Mesenteric fat pad (tissue), 1 donor: ENCODE results near the gene C19orf73. TPM values are rescaled to one million over a fixed set of nuclear protein-coding genes. Genes with fewer than 3 reads are reported as not detected.
"Not testable (repeated sequence)": the region's sequence is repeated elsewhere in the genome, so short reads cannot be mapped to it uniquely, and the experiment has no call there.

Experiments used
- DNase-seq: peaks from one replicate; pipeline ENCODE4 v3.0.0-alpha.2; 2020; ENCODE audit warnings: low spot score
- total RNA-seq: library from RNA; stranded (reverse); fragmentation: NEBNext Ultra II Directional; extraction: Animal tissue kit (Norgen Biotek cat#: 25700); gene quantifications from one replicate; pipeline ENCODE4 v1.2.1, GENCODE V29; 2021
- donor health status: DM: yes; HTN: yes; CAD: no.

The C19orf73 gene
- total RNA-seq, 1 donor from 2014 or later = not detected

DNA sequence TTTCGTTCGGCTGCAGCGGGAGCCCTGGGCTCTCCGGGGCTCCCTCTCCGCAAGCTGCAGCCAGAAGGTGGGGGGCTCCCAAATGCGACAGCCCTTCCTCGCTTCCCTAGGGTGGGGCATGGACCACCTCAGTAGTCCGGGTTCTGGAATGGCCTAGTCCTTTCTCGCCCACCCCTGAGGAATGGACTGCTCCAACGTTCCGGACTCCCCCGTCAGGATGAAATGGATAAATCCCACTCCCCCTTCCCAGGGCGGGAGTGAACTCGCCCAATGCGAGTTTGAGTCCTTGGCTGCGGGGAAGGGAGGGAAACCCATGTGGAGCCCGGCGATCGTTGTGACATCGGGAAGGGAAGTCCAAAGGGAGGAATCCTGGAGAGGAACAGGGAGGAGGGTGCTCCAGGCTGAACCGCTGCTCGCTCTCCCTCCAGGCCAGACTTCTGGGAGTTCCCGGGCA is 30.7 kb upstream of the C19orf73 start:
- DNase-seq = no peak

DNA sequence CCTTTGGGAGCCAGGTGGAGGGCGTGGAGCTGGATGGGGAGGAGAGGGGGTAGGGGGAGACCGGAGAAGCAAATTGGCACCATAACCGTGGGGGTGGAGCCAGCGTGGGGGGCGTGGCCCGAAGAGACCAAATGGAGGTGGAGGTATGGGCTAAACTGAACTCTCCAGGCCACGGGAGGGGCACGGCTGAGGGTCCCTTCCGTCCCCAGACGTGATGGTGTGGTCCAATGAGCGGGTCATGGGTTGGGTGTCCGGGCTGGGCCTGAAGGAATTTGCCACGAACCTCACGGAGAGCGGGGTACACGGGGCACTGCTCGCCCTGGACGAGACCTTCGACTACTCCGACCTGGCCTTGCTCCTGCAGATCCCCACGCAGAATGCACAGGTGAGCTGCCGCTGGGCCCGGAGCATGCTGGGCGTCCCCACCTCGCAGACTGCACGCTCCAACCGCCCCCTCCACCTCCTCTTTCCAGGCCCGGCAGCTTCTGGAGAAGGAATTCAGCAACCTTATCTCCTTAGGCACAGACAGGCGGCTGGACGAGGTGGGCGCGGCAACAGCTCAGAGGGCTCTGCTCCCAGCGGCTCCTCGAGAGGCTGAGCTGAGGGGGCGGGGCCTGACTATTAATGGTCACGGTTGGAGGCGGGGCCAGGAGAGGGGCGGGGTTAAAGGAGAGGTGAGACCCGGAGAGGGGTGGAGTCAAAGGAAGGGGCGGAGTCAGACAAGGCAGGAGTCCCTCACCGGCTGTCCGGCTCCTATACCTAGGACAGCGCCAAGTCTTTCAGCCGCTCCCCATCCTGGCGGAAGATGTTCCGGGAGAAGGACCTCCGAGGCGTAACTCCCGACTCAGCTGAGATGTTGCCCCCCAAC is 30.1 kb upstream of the C19orf73 start:
- DNase-seq = peak; percentile 97

DNA sequence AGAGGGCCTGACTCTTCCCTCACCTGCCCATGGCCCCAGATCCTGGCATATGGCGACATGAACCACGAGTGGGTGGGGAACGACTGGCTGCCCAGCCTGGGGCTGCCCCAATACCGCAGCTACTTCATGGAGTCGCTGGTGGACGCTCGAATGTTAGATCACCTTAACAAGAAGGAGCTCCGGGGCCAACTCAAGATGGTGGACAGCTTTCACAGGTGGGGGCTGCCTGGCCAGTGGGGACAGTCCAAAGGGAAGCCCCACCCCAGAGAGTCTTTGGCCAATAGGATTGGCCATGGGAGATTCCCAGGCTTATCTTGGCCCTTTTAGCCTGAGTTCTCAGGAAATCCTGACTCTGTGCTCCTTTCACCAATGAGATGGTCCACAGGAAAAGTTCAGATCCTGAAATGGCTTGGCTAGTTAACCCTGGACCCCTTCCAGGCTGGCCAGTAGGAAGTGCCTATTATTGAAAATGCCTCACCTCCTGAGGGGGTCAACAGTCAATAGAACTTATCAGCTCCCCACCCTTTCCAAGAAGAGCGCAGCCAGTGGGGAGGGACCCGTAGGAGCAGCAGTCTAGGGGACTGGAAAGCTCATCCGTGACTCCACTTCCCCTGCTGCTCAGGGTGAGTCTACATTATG is 29.2 kb upstream of the C19orf73 start:
- no peak for DNase-seq

DNA sequence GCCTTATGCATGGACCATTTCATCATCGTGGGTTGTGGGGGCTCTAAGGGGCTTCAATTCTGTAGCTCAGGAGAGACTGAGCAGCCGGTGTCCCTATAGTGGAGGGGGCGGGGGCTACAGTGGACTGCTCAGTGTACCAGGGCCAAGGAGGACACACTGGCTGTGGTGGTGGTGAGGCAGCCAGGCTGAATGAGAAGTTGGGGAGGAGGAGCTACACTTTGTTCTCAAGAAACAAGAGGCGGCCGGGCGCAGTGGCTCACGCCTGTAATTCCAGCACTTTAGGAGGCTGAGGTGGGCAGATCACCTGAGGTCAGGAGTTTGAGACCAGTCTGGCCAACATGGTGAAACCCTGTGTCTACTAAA is 27.4 kb upstream of the C19orf73 start:
- not testable (repeated sequence) for DNase-seq

DNA sequence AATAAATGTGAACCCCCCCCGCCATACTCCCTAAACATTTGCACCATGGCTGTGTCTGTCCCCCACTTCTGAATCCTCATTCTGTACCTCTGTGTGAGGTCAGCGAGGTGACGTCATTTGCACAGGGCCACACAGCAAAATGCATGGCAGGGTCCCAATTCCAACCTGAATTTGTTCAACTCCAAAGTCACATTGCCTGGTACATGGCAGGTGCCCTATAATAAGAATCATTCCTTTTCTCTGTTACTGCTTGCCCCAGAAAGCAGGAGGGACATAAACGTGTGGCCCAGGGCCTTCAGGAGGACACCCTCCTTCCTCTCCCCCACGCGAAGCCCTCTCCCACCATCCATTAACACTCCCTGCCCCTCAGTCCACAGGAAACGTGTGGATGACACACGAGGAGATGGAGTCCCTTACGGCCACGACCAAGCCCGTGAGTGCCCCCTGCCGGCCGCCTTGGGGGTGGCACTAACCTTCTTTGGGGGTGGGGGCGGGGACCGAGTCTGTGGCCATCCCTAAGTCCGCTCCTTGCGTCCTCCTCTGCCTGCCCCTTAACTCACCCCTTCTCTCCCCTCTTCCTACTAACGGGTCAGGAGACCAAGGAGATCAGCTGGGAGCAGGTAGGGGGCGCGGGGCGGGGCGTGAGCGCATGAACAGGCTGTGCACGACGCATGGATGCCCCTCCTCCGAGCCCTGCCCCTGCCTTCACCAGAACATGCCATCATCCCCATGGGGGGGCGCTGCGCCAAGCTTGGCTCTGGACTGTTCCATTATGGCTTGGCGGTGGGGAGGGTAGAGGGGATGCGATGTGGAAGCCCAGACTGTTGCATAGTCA is 26.8 kb upstream of the C19orf73 start:
- DNase-seq = no peak

DNA sequence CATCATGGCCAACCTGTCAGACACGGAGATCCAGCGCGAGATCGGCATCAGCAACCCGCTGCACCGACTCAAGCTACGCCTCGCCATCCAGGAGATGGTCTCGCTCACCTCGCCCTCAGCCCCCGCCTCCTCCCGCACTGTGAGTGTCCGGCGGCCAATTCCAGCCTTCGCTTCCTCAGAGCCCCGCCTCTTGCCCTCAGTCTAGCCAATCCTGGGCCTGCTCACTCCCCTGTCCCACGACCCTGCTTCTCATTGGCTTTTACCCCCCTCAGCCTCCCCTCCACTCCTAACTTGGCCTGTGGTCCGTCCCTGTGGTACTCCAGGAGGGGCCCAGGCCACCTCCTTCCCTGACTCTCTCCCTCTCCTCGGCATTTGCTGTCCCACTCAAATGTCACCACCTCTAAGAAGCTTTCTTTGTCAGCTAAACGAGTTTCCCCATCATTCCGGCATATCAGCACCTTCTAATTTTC is 24.0 kb upstream of the C19orf73 start:
- no peak for DNase-seq

DNA sequence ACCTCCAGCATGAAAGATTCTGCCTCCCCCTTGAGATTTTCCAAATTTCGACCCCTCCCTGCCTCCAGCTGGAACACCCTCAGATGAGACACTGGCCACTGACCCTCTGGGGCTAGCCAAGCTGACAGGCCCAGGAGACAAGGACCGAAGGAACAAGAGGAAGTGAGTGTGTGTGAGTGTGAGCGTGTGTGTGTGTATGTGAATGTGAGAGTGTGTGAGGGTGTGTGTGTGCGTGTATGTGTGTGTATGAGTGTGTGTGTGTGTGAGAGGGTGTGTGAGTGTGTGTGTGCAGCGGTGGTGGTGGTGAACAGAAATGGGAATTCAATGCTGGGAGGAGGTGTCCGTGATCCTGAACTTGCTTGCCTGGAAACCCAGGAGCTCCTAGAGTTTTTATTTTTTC is 22.4 kb upstream of the C19orf73 start:
- no peak for DNase-seq

DNA sequence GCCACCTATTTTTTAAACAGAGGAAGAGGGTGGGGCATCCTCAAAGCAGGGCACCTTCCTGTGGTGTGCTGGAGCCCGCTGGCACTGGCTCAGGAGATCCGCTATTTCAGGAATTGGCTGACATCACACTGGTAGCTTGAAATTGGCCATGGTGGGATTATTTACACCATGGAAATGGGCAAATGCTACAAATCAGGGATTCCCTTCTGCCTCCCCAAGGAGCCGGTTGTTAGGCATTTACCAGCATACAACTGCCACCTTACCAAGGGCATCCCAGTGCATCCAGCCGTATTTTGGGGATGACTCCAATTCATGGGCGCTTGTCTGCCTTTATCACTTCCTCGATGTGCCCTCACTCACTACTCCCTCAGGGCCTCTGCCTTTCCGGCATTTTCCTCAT is 22.0 kb upstream of the C19orf73 start:
- DNase-seq = no peak

DNA sequence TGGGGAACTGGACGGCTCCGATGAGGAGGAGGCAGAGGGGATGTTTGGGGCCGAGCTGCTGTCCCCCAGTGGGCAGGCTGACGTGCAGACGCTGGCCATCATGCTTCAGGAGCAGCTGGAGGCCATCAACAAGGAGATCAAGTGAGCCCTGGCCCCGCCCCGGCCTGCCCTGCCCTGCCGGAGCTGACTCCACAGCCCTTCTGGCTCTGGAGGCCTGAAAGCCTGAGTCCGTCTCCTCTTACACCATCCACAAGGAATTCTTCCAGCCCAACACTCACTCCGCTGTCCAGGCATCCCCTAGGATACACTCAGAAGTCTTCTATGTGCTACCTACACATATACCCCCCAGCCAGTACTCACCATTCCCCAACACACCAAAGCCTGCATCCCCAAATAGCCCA is 17.8 kb upstream of the C19orf73 start:
- no peak for DNase-seq

DNA sequence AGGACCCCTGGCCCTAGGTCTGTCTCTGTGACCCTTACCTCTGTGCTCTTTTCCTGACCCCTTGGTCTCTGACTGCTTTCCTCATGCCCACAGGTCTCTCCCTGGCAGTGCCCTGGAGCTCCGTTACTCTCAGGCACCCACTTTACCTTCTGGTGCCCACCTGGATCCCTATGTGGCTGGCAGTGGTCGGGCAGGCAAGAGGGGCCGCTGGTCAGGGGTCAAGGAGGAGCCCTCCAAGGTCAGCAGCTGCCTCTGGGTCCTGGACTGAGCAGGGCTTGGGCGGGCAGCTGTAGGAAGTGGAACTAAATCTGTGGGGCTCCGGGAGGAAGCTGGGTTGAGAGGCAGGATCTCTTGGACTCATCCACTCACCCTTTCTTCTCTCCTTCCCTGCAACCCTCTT is 16.7 kb upstream of the C19orf73 start:
- DNase-seq = no peak

DNA sequence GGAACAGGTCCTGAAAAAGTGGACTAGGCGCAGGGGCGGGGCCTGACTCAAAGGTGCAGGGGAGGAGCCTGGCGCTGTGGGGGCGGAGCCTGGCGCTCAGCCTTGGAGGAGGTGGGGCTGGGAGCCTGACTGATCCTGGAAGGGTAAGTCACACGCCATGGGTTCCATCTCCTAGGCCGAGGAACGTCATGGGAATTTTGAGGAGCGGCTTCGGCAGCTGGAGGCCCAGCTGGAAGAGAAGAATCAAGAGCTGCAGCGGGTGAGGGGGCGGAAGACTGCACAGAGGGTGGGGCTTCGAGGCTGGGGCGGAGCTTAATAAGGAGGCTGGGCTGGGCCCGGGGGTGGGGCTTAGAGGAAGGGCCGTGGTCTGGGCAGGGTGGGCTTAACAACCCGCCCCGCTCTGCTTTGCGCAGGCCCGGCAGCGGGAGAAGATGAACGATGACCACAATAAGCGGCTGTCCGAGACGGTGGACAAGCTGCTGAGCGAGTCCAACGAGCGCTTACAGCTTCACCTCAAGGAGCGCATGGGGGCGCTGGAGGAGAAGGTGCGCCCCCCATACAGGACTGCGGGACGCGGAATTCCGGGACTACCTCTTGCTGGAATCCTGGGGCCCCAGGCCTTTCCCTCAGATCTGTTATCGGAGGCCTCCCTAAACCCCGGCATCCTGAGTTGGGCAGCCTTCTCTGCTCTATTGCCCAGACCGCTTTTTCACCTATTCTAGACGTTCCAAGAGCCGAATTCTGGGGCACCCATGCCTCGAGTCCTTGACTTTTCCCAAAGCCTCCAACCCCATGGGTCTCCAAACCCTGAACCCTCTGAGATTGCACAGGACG is 14.9 kb upstream of the C19orf73 start:
- no peak for DNase-seq

DNA sequence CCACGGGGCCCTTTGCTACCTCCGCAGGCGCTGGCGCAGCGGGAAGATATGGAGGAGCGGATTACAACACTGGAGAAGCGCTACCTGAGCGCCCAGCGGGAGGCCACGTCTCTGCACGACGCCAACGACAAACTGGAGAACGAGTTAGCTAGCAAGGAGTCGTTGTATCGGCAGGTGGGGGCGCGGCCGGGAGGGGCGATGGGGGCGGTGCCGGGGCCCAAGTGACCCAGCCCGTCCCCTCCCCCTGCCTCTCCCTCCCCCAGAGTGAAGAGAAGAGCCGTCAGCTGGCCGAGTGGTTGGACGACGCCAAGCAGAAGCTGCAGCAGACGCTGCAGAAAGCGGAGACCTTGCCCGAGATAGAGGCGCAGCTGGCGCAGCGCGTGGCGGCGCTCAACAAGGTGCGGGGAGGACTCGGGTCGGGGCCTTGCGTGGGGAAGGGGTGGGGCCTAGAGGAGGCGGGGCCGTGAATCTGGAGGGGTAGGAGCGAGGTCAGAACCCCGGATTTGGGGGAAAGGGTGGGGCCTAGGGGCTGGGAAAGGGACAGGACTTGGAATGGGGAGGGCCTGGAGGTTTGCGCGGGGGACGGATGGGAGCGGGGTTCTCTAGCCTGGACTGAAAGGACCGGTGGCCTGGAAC is 14.1 kb upstream of the C19orf73 start:
- DNase-seq = no peak

DNA sequence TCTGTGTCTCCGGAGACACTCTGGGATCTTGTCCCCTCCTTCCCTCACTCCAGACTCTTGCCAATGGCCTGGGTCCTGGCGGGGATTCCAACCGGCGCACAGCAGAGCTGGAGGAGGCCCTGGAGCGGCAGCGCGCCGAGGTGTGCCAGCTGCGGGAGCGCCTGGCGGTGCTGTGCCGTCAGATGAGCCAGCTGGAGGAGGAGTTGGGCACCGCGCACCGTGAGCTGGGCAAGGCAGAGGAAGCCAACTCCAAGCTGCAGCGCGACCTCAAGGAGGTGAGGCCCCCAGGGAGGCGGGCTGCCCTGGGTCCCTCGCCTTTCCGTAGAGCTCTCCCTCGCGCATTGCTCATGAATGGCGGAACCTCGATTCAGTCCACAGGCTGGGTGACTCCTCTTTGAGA is 11.4 kb upstream of the C19orf73 start:
- DNase-seq = no peak

DNA sequence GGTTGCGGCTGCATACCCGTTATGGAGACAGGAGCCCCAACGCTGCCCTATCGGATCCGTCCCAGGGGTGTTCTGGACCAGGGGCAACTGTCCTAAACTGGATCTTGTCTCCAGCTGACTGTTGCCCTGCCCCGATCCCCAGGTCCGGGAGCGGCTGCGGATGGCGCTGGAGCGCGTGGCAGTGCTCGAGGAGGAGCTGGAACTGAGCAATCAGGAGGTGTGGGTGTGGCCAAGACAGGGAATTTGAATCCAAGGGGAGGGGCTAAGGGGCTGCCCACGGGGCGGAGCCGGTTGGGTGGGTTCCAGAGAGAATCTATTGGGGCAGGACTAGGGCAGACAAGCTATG is 10.3 kb upstream of the C19orf73 start:
- no peak for DNase-seq

DNA sequence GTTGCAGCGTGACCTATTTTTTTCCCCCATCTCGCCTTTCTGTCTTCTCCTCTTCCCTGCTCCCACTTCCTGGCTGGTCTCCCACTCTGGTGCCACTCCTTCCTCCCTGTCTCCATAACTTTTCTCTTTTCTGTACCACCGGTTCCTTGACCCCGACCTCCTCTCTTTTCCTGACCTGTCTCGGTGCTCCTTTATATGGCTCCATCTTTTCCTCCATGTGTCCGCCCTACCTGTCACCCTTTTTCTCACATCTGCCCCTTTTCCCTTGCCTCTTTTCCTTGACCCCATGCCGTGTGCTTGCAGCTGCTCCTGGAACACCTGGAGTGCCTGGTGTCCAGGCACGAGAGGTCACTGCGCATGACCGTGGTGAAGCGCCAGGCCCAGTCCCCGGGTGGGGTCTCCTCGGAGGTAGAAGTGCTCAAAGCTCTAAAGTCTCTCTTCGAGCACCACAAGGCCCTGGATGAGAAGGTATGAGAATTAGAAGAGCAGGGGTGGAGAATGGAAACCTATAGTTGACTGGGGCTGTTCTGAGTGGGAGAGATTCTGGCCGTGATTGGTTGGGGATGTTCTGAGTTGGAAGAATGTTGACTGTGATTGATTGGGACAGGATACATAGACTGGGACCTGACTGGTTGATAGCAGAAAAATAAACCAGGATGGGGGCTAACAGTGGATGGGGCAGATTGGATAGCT is 9.7 kb upstream of the C19orf73 start:
- DNase-seq = no peak

DNA sequence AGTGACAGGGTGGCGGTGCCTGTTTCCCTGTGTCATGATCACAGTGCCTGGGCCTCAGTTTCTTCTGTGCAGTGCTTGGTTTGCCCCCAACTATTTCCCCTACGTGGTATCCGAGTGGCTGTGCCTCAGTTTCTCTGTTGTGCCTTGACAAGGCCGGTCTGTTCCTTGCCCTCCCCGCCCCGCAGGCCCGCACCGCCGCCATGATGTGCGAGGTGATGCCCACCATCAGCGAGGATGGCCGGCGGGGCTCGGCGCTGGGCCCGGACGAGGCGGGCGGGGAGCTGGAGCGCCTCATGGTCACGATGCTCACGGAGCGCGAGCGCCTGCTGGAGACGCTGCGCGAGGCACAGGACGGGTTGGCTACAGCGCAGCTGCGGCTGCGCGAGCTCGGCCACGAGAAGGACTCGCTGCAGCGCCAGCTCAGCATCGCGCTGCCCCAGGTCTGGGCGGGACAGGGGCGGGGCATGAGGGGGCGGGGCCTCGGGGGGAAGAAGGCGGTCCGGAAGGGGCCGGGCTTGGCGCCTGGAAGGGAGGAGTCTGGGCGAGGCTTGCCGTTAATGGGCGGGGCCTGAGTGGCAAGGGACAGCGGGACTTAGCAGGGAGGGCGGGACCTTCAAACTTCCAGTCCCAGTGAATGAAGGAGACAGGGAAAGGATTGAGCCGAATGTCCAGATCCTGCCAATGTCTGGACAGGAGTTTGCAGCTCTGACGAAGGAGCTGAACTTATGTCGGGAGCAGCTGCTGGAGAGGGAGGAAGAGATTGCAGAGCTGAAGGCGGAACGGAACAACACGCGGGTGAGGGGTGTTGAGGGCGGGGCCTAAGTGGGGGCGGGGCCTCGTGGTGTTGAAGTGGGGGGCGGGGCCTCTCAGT is 9.0 kb upstream of the C19orf73 start:
- peak; percentile 98 for DNase-seq

DNA sequence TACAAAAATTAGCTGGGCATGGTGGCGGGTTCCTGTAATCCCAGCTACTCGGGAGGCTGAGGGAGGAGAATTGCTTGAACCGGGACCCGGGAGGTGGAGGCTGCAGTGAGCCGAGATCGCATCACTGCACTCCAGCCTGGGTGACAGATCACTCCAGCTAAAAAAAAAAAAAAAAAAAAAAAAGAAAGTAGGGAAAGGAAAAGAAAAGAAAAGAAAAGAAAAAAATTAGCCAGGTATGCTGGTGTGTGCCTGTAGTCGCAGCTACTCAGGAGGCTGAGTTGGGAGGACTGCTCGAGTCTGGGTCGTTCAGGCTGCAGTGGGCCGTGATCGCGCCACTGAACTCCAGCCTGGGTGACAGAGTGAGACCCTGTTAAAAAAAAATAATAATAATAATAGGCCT is 8.3 kb upstream of the C19orf73 start:
- DNase-seq = not testable (repeated sequence)

DNA sequence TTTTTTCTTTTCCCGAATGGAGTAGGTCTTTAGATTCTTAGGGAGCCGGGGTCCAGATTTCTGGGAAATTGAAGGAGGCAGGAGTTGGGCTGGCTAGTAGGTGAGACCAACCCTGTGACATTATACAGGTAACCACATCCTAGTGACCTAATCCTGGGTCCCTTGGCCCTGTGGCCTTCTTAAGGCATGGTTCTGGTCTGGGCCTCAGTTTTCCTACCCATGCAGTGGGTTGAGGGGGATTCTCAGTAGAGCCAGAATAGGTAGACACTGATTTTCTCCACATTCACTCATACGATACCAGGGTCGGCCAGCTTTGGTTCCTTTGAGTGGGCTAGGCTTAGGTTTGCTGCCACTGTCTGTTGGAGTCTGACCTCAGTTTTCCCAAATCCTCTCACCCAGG is 7.6 kb upstream of the C19orf73 start:
- no peak for DNase-seq
